Measurements from ENCODE around the gene BNIP3. TPM values are rescaled to one million over a fixed set of nuclear protein-coding genes. Genes with fewer than 3 reads are reported as not detected.
"Not testable (repeated sequence)": the region's sequence is repeated elsewhere in the genome, so short reads cannot be mapped to it uniquely, and the experiment has no call there.

Gene BNIP3
- total RNA-seq, 1 donor from 2014 or later = 28.0 TPM

DNA sequence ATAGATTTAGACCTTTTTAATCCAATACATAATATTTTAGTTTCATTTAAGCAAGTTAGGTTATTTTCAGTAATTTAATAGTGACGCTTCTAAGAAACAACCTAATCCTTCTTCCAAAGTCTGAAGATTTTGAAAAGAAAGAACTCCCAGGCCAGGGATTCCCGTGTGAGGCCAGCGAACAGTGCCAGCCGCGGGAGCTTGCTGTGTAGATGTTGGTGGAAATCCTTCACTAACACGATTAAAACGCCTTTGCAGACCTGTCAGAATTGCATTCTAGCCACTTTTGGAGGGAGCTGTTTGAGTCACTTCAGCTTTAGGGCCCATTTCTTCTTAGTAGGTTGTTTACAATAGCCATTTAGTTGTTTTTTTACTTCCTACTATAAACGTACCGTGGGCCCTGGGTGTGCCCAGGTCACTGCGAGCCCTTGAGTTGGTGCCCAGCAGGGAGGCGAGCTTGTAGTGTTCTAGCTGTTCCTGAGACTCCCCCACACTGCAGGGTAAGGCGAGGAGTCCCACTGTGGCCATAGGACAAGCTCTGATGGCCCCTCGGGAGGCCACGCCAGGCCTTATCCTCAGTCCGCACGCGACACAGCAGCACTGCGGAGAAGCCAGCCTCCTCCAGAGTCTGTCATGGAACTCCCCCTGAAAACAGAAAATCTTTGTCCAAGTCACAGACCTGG is 48.6 kb downstream of the BNIP3 start:
- intact Hi-C loops (cut with micrococcal nuclease) = no loop called here

DNA sequence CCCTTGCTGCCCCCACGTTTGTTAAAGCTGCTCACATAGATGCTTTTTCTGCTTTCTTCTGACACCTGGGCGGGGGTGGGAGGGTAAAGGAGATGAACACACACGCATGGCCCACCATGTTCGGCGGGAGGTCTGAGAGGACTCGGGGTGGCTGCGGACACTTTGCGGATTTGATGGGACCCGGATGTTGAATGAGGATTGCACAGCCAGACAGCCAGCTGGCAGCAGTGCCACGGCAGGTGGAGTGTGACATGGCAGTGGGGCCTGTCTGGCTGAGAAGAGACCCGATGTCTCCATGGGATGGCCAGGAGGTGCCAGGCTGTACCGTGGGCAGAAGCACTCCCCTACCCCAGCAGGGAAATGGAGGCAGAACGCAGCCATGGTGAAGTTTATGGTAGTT is 49.7 kb downstream of the BNIP3 start:
- intact Hi-C loops (cut with micrococcal nuclease) = no loop called here

DNA sequence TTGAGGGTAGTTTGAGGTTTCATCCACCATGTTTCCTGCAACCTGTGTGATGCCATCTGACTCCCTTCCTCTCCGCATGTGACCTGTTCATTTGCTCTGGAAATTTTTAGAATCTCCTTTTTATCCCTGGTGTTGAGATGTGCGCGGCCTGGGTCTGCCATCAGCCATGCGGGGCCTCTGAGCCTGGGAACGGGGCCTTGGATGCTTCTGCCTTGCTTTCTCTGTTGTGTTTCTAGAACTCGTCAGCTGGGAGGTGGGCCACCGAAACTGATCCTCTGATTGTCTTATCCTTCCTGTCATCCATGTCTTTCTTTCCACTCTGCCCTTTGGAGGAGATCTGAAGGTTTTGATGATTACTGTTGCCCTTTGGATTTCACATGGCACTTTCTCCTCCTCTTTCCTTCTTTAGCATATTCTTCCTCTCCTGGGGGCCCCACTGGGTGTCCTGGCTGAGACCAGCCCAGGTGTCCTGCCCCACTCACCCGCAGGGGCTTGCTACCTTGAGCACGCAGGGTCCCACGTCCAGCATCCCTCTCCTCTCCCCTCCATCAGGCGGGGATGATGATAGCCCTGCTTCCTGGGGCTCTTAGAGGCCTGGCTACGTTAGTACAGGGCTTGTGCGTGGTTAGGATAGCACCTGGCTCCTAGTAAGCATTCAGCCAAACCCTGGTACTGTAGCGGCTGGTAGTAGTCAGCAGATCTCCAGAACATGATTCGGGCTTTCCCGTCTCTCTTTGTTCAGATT is 51.0 kb downstream of the BNIP3 start:
- intact Hi-C loops (cut with micrococcal nuclease) = no loop called here

DNA sequence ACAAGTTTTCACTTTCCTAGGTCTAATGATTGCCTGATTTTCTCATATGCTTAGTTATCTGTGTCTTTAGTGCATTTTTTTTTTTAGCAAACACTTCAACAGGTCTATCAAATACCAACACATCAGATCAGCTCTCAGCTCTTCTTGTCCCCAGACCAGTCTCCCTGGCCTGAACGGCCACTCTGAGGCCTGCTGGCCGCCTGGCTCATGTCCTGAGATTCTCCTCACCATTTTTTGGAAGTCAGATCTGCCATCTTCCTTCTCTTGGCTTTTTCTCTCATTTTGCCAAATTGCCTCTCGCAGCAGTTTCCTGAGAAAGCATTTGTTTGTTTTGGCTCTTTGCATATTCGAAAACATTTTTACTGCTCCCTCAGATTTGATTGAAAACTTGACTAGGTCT is 51.6 kb downstream of the BNIP3 start:
- intact Hi-C loops (cut with micrococcal nuclease) = no loop called here

DNA sequence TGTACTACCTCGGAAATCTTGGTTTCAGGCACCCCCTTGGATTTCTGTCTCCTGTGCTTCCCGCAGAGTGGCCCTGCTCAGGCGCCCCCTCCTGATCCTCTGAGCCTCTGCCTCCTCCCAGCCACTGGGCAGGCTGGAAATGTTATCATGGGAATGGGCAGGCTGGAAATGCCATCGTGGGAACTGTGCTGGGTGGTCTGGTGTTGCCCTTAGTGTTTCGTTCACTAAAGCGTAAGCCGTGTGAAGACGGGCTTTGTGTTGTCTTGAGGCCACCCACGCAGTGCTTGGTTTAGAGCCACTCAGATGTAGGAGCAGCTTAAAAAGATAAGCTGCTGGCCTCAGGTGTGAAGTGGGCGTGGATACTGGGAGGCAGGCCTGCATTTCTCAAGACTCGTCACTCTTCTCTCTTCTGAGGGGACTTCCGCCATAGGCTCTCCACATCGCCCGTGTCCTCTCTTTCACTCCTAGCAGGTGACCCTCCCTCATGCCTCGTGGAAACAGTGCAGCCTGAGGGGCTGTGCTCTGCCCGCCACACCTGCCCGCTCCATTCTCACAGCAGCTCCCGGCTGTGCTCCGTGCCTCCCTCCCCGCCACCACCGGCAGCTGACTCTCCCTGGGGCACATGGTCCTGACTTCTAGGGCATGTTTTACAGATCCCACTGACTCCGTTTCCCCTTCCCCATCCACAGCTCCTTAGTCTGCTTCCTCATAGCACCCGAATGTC is 52.4 kb downstream of the BNIP3 start:
- intact Hi-C loops (cut with micrococcal nuclease) = loop anchor here (2.0 kb wide), 1 partner anchor 52 kb away; the partner anchor contains the start of gene BNIP3

DNA sequence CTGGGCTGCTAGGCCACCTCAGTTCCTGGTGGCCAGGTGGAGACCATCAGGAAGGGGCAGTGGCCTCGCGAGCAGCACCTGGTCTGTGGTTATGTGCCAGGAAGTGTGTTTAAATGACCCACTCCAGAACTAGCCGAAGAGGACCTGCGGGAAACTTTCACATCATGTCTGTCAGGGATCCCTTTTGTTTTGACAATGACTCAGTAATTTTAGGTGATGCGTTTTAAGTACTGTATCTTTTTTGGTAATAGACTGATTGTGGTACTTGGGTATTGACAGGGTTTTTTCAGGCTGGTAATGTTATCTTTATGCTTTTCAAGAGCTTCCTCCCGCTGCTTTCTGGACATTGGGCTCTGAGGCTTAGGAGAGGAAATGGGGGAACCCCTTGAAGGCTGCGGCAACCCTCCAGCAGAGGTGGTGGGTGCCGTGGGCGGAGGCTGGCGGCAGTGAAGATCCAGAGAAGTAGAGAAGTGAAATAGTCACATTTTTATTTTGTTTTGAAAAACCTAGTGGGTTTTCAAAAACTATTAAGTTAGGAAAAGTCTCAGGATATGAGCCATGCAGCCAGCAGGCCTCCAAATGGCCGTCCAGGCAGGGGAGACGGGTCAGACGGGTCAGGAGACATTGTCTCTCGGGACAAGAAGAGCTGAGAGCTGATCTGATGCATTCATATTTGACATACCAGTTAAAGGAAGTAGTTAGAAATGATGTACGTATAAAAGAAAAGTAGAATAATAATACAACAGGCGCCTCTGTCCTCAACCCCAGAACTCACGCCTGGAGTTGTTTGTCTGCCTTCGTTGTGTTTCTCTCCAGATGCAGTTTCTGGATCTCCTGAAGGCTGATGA is 53.3 kb downstream of the BNIP3 start:
- intact Hi-C loops (cut with micrococcal nuclease) = loop anchor here (1.0 to 2.0 kb wide), 2 partner anchors 24 to 52 kb away; partner anchors contain the start of gene BNIP3

DNA sequence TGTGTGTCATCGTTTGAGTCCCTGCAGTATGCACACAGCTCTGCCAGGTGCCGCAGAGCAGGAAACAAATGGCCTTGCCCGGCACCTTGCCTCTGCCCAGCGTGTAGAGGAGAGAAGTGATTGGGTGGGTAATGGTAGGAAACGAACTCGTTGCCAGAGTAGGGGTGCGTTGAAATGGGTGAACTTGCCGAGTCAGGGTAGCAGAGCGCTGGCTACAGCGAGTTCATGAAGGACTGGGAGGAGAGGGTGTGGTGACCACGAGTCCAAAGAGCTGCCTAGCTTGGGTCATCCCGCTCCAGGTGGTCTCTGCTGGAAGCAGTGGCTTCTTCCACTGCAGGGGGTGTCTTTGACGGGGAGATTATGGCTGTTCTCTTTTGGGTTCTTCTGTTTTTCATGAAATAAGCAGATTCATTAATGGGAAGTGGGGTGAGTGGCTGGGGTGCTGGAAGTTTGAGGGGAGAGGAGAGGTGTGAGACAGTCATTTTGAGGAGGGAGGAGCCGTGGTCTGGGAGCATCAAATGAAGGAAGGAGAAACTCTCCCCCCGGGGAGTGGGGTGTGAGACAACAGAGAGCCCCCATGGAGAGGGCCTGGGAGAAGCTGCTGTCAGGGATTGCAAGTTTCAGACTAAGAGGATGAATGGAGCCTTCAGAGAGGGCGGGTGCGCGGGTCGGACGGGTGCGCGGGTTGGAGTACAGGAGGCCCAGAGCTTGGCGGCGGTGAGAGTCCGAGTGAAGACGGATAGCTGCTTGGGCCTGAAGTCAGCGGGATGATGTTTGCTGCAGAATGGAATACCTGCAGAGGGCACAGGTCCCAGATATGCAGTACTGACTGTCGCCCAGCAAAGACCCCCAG is 54.8 kb downstream of the BNIP3 start:
- intact Hi-C loops (cut with micrococcal nuclease) = no loop called here

DNA sequence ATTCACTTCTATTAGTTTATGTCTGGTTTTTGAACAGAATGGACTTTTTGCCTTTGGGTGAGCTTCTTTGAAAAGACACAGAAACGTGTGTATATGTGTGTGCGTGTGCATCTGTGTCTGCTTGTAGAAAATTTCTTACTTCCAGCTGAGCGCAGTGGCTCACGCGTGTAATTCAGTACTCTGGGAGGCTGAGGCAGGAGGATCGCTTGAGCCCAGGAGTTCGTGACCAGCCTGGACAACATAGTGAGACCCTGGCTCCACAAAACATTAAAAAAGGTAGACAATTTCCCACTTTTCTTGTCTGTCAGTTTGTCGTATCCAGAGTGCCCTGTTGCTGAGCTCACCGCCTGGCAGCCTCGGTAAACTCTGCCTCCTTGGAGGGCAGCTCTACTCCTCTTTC is 55.5 kb downstream of the BNIP3 start:
- intact Hi-C loops (cut with micrococcal nuclease) = no loop called here

DNA sequence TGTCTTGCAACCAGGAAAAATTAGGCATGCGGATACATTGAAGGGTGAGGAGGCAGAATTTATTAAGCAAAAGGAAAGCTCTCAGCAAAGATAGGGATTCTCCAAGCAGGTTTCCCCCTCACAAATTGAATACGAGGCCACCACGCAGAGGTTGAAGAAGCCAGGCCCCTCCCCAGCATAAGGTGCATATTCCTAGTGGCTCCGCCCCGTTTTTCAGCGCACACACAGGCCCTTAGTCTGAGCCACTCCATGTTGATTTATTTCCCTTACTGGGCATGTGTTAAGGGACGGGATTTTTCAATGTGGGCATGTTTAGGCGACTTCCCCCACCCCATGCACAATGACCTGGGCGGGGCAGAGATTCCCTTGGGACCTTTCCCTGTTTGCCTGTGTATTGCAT is 56.0 kb downstream of the BNIP3 start:
- intact Hi-C loops (cut with micrococcal nuclease) = no loop called here

DNA sequence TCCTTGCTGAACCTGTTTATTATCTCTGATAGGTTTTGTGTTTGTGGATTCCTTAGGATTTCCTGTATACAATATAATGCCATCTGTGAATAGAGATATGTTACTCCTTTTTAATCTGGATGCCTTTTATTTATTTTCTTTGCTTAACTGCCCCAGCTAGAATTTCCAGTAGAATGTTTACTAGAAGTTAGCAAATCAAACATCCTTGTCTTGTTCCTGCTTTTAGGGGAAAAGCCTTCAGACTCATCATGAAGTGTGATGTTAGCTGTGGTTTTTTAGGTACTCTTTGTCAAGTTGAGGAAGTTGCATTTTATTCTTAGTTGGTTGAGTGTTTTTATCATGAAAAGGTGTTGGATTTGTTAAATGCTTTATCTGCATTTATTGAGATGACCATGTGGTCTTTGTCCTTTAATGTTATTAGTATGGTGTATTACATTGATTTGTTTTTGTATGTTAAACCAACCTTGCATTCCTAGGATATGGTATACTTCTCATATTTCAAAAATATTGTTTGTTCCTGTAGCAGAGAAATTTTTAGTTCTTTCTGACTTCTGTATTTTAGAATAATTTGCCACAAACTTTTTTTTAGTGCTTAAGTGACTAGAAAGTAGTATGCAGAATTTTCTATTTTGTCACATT is 56.6 kb downstream of the BNIP3 start:
- intact Hi-C loops (cut with micrococcal nuclease) = no loop called here

DNA sequence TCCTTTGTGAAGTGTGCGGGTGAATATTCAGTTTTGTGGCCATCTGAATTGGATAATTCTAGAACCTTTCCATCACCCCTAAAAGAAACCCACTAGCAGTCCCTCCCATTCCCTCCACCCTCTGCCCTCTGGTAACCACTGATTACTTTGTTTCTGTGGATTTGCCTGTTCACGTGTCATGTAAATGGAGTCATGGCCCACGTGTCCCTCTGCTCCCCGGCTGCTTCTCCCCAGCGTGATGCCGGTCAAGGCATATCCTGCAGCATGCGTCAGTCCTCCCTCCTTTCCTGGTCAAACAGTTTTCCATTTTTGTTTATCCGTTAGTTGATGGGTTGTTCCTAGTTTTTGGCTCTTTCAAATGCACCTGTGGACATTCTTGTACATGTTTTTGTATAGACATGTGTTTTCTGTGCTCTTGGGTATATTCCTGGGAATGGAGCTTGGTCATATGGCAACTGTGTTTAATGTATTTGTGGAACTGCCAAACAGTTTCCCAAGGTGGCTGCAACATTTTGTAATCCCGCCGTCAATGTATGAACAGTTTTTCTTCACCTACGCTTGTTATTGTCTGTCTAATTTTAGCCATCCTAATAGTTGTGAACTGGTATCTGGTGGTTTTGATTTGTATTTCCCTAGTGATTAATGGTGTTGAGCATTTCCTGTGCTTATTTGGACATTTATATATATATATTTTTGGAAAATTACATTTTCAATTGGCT is 58.5 kb downstream of the BNIP3 start:
- intact Hi-C loops (cut with micrococcal nuclease) = no loop called here

DNA sequence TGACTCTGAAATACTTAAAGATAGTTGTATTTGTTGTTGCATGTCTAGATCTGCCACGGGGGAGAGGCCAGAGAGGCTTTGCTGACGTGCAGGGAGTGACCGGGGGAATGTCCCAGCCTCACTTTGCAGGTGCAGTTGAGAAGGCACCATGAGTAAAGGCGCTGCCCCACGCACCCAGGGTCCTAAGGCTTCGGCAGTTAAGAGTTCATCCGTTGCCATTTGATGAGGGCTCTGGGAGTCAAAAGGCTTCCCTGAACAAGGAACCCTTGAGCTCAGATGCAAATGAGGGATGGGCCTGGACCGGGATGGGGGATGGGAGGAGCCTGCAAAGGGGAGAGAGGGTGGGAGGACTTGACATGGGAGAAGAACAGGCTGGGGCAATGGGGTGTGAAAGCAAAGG is 60.5 kb downstream of the BNIP3 start:
- intact Hi-C loops (cut with micrococcal nuclease) = no loop called here

DNA sequence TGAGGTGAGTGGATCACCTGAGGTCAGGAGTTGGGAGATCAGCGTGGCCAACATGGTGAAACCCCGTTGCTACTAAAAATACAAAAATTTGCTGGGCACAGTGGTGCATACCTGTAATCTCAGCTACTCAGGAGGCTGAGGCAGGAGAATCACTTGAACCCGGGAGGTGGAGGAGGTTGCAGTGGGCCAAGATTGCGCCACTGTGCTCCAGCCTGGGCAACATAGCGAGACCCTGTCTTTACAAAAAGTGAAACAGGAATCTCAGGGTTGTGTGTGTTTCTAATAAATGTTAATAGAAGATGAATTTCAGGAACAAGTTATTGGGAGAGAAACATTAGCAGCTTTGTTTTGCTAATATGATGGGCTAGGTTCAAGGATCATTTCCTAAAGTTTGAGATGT is 61.0 kb downstream of the BNIP3 start:
- intact Hi-C loops (cut with micrococcal nuclease) = loop anchor here (1.0 kb wide), 1 partner anchor 15 kb away; no protein-coding TSS in a partner anchor

DNA sequence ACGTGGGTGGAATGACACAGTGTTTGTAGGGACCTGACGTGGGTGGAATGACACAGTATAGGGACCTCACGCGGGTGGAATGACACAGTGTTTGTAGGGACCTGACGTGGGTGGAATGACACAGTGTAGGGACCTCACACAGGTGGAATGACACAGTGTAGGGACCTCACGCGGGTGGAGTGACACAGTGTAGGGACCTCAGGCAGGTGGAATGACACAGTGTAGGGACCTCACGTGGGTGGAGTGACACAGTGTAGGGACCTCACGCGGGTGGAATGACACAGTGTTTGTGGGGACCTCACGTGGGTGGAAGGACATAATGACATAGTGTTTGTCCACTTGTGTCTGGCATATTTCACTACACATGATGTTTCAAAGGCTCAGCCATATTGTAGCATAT is 61.6 kb downstream of the BNIP3 start:
- intact Hi-C loops (cut with micrococcal nuclease) = loop anchor here (1.0 kb wide), 1 partner anchor 15 kb away; no protein-coding TSS in a partner anchor

DNA sequence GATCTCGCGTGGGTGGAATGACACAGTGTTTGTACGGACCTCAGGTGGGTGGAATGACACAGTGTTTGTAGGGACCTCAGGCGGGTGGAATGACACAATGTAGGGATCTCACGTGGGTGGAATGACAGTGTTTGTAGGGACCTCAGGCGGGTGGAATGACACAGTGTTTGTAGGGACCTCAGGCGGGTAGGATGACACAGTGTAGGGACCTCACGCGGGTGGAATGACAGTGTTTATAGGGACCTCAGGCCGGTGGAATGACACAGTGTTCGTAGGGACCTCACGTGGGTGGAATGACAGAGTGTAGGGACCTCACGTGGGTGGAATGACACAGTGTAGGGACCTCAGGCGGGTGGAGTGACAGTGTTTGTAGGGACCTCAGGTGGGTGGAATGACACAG is 62.3 kb downstream of the BNIP3 start:
- intact Hi-C loops (cut with micrococcal nuclease) = not testable (repeated sequence)

All from T-helper 1 cell treated with Interleukin-12 subunit alpha and Interleukin-12 subunit beta and Interleukin-4 antibody, amounts not matched to agents 30 ng/mL and 1 ng/mL, for 36 hours (primary cell).